ENCODE results near the gene TRAF3IP3. TPM values are rescaled to one million over a fixed set of nuclear protein-coding genes. Genes with fewer than 3 reads are reported as not detected.

TRAF3IP3 gene
- total RNA-seq, 1 experiment from 2014 or later: not detected

DNA sequence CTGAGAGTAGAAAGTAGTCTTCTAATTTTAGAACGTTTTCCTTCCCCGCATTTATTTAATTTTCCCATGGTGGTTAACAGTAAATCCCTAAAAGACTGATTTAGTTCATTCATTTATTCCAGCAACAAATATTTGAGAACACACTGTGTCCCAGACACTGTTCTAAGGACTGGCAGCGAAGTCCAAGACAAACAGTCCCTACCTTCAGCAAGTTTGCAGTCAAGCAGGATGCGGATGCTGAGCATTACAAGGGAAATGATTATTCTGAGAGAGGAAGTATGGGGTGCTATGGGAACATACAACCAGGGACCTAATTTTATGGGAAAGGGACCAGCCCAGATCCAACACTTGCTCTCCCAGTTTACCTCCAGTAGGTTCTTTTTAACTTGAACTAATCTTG, 29.7 kb downstream of the TRAF3IP3 start:
- H3K4me2 ChIP-seq: no peak overlapping the region
- DNase-seq: no peak
- ChIA-PET CTCF (no interaction called here), POLR2A (ENCODE audit: unreplicated experiment) (no interaction called here)
- H3K79me2 ChIP-seq (ENCODE audit: low read depth): peaks cover 19% of the 10 kb centered on the region
- H3K27me3 ChIP-seq (ENCODE audit: insufficient read depth, low read depth): no peaks in the 10 kb centered on the region
- peaks cover 18% of the 10 kb centered on the region for H3K36me3 ChIP-seq (ENCODE audit: low read depth)
- H3K27ac ChIP-seq: no peak overlapping the region
- no peak for TF ChIP-seq EZH2 (IDR thresholded peaks at IDR 0.05; ENCODE audit: low read depth)
- TF ChIP-seq, protein P1, sequence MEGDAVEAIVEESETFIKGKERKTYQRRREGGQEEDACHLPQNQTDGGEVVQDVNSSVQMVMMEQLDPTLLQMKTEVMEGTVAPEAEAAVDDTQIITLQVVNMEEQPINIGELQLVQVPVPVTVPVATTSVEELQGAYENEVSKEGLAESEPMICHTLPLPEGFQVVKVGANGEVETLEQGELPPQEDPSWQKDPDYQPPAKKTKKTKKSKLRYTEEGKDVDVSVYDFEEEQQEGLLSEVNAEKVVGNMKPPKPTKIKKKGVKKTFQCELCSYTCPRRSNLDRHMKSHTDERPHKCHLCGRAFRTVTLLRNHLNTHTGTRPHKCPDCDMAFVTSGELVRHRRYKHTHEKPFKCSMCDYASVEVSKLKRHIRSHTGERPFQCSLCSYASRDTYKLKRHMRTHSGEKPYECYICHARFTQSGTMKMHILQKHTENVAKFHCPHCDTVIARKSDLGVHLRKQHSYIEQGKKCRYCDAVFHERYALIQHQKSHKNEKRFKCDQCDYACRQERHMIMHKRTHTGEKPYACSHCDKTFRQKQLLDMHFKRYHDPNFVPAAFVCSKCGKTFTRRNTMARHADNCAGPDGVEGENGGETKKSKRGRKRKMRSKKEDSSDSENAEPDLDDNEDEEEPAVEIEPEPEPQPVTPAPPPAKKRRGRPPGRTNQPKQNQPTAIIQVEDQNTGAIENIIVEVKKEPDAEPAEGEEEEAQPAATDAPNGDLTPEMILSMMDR (conservative IDR thresholded peaks at IDR 0.05): no peak
- BruUV-seq (replicated peaks): no TSS peak
- H3K4me3 ChIP-seq: no peak overlapping the region
- H3K4me1 ChIP-seq (replicated peaks; ENCODE audit: insufficient read depth): peaks cover 16% of the 10 kb centered on the region
- peaks cover 4% of the 10 kb centered on the region; the same call in 1 of the 2 replicates for H3K9me3 ChIP-seq (ENCODE audit: insufficient read depth, low read depth)
- intact Hi-C loops (cut with micrococcal nuclease; ENCODE audit: unreplicated experiment): loop anchor here (2.0 kb wide), 2 partner anchors 41 to 133 kb away; partner anchors contain the start of genes LAMB3 and UTP25
- H4K20me1 ChIP-seq (ENCODE audit: insufficient read depth): no peaks in the 10 kb centered on the region
- peaks cover 11% of the 10 kb centered on the region; the same call in 1 of the 2 replicates for H3F3A ChIP-seq (ENCODE audit: insufficient read depth, low read depth)
- no peaks in the 10 kb centered on the region for H3K9me2 ChIP-seq (ENCODE audit: insufficient read depth)
- H2AFZ ChIP-seq: no peak overlapping the region; the same call in 1 of the 2 replicates

GRCh38 chr1:209786146-209786545, 30.3 kb downstream of the TRAF3IP3 start:
- no peak overlapping the region for H2AFZ ChIP-seq
- CTCF ChIA-PET: no interaction called here
- H3K9me2 ChIP-seq (ENCODE audit: insufficient read depth): no peaks in the 10 kb centered on the region
- no peak for DNase-seq
- POLR2A ChIA-PET (ENCODE audit: unreplicated experiment): no interaction called here
- no peaks in the 10 kb centered on the region for H3K27me3 ChIP-seq (ENCODE audit: insufficient read depth, low read depth)
- H3K36me3 ChIP-seq (ENCODE audit: low read depth): peaks cover 23% of the 10 kb centered on the region
- TF ChIP-seq, protein P1 (conservative IDR thresholded peaks at IDR 0.05): no peak
- no peak for TF ChIP-seq EZH2 (IDR thresholded peaks at IDR 0.05; ENCODE audit: low read depth)
- no peak overlapping the region for H3K4me2 ChIP-seq
- peaks cover 14% of the 10 kb centered on the region for H3K4me1 ChIP-seq (replicated peaks; ENCODE audit: insufficient read depth)
- H3K4me3 ChIP-seq: no peak overlapping the region
- intact Hi-C loops (cut with micrococcal nuclease; ENCODE audit: unreplicated experiment): no loop called here
- H3K9me3 ChIP-seq (ENCODE audit: insufficient read depth, low read depth): peaks cover 4% of the 10 kb centered on the region; the same call in 1 of the 2 replicates
- no TSS peak for BruUV-seq (replicated peaks)
- peaks cover 19% of the 10 kb centered on the region for H3K79me2 ChIP-seq (ENCODE audit: low read depth)
- no peak overlapping the region for H3K27ac ChIP-seq
- peaks cover 11% of the 10 kb centered on the region; the same call in 1 of the 2 replicates for H3F3A ChIP-seq (ENCODE audit: insufficient read depth, low read depth)
- no peaks in the 10 kb centered on the region for H4K20me1 ChIP-seq (ENCODE audit: insufficient read depth)

- Histone ChIP-seq H3K4me2 (no peak overlapping the region), H3K9me2 (ENCODE audit: insufficient read depth) (no peaks in the 10 kb centered on the region), H3K4me3 (no peak overlapping the region), H4K20me1 (ENCODE audit: insufficient read depth) (no peaks in the 10 kb centered on the region), H3K4me1 (replicated peaks; ENCODE audit: insufficient read depth) (peaks cover 14% of the 10 kb centered on the region), H3F3A (ENCODE audit: insufficient read depth, low read depth) (peaks cover 11% of the 10 kb centered on the region; the same call in 1 of the 2 replicates), H3K27ac (no peak overlapping the region), H3K79me2 (ENCODE audit: low read depth) (peaks cover 17% of the 10 kb centered on the region), H3K27me3 (ENCODE audit: insufficient read depth, low read depth) (no peaks in the 10 kb centered on the region), H2AFZ (no peak overlapping the region), H3K9me3 (ENCODE audit: insufficient read depth, low read depth) (peaks cover 4% of the 10 kb centered on the region; the same call in 1 of the 2 replicates), H3K36me3 (ENCODE audit: low read depth) (peaks cover 29% of the 10 kb centered on the region)
- no TSS peak for BruUV-seq (replicated peaks)
- TF ChIP-seq EZH2 (IDR thresholded peaks at IDR 0.05; ENCODE audit: low read depth): no peak
- TF ChIP-seq, protein P1 (conservative IDR thresholded peaks at IDR 0.05): no peak
- ChIA-PET CTCF (no interaction called here), POLR2A (ENCODE audit: unreplicated experiment) (interaction anchor here (0.5 to 0.6 kb wide), 2 partner anchors 18 to 24 kb away, joined by 3 to 8 read pairs; no protein-coding TSS in a partner anchor)
- intact Hi-C loops (cut with micrococcal nuclease; ENCODE audit: unreplicated experiment): no loop called here
- peak; percentile 50 to 83 for DNase-seq
Observed at GRCh38 chr1:209787551-209787950, 31.7 kb downstream of the TRAF3IP3 start.
